ENCODE data around the gene GIN1. TPM values are rescaled to one million over a fixed set of nuclear protein-coding genes. Genes with fewer than 3 reads are reported as not detected.

Gene GIN1
- total and polyA plus RNA-seq, 4 donors: 9.8 to 15.3 (median 12.1) TPM

DNA sequence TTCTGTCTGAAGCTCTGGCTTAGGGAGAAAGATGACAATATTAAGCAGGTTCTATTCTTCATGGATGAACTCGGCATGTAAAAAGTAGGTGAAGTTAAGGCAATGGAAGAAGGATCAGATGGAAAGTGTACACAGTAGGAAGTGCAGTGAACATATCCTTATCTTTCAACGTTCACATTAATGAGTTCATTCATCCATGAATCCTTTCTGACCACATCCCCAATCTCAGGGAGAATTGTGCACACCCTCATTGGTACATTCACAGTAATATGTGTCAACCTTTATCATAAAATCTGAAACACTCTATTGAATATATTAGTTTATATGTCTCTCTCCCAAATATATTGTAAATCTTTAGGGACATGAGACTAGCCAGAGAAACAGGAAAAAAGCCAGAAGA lies 5.5 kb downstream of the GIN1 start:
- DNase-seq (ENCODE audit: low read depth in 4 of 6, low spot score in 6 of 6): no peak
- no CpG with 5 or more reads among the region's 2 CpGs for WGBS (ENCODE audit: insufficient coverage)
- Histone ChIP-seq H3K27me3 (ENCODE audit: control insufficient read depth, insufficient read depth, low read length) (no peaks in the 10 kb centered on the region), H3K4me3 (ENCODE audit: low read depth, low read length) (no peak overlapping the region), H3K4me1 (ENCODE audit: control insufficient read depth, insufficient read depth, low read length) (no peaks in the 10 kb centered on the region), H3K36me3 (ENCODE audit: control insufficient read depth, insufficient read depth, low read length) (no peaks in the 10 kb centered on the region), H3K9me3 (ENCODE audit: control insufficient read depth, insufficient read depth, low read length) (no peaks in the 10 kb centered on the region), H3K27ac (ENCODE audit: low read depth, low read length) (no peak overlapping the region)

DNA sequence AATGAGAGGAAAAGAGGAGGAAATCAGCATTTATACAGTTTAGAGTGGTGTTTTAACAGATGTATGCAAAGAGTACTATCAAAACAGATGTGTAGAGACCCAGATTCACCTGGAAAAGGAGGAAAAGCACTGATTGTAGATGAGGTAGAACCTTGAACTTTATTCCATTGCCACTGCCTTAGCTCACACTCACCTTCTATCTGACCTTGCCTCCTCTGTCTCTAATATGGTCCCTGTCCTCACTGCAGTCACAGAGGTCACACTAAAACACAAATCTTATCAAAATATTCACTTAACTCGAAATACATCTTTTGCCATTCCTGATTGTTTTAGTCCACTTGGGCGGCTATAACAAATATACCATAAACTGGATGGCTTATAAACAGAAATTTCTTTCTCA lies 7.0 kb downstream of the GIN1 start:
- Histone ChIP-seq H3K27ac (ENCODE audit: low read depth, low read length) (no peak overlapping the region), H3K36me3 (ENCODE audit: control insufficient read depth, insufficient read depth, low read length) (no peaks in the 10 kb centered on the region), H3K4me3 (ENCODE audit: low read depth, low read length) (no peak overlapping the region), H3K27me3 (ENCODE audit: control insufficient read depth, insufficient read depth, low read length) (no peaks in the 10 kb centered on the region), H3K9me3 (ENCODE audit: control insufficient read depth, insufficient read depth, low read length) (no peaks in the 10 kb centered on the region), H3K4me1 (ENCODE audit: control insufficient read depth, insufficient read depth, low read length) (no peaks in the 10 kb centered on the region)
- DNase-seq (ENCODE audit: low read depth in 4 of 6, low spot score in 6 of 6): no peak
- 80% methylated on average over 1 of the region's 2 CpGs for WGBS (ENCODE audit: insufficient coverage)

DNA sequence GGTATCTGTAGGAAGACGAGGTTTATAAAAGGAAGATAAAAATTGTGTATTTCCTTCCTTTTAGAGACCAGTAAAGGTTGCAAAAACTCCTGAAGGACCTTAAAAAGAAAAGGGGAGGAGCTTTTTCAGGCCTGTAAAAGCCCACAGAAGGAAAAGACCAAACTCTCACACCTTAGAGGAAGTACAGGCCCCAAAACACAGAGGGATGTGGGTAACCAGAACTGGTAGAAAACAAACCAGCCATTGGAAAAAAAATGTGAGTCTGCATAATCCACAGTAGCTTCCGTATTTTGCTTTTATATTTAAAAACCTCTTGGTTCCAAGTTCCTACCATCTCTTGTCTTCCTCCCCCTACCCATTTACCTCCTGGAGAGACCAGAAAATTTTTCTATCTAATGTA lies 8.5 kb downstream of the GIN1 start:
- no peaks in the 10 kb centered on the region for H3K4me1 ChIP-seq (ENCODE audit: control insufficient read depth, insufficient read depth, low read length)
- no peaks in the 10 kb centered on the region for H3K9me3 ChIP-seq (ENCODE audit: control insufficient read depth, insufficient read depth, low read length)
- DNase-seq (ENCODE audit: low read depth in 4 of 6, low spot score in 6 of 6): no peak
- no CpG with 5 or more reads among the region's 2 CpGs for WGBS (ENCODE audit: insufficient coverage)
- H3K27ac ChIP-seq (ENCODE audit: low read depth, low read length): no peak overlapping the region
- no peak overlapping the region for H3K4me3 ChIP-seq (ENCODE audit: low read depth, low read length)
- H3K27me3 ChIP-seq (ENCODE audit: control insufficient read depth, insufficient read depth, low read length): no peaks in the 10 kb centered on the region
- no peaks in the 10 kb centered on the region for H3K36me3 ChIP-seq (ENCODE audit: control insufficient read depth, insufficient read depth, low read length)

DNA sequence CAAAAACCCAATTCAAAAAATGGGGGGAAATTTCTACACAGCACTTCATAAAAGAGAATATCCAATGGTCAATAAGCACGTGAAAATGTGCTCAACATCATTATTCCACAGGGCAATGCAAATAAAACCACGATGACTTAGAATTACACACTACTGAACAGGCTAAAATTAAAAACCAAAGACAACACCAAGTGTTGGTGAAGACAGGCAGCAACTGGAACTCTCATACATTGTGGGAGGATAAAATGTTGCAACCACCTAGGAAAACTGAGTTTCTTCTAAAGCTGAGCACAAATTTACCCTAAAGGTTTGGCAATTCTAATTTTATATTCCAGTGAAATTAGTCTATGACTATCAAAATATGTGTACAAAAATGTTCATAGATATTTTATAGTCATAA lies 9.5 kb downstream of the GIN1 start:
- Histone ChIP-seq H3K27me3 (ENCODE audit: control insufficient read depth, insufficient read depth, low read length) (no peaks in the 10 kb centered on the region), H3K36me3 (ENCODE audit: control insufficient read depth, insufficient read depth, low read length) (no peaks in the 10 kb centered on the region), H3K9me3 (ENCODE audit: control insufficient read depth, insufficient read depth, low read length) (no peaks in the 10 kb centered on the region), H3K4me3 (ENCODE audit: low read depth, low read length) (no peak overlapping the region), H3K4me1 (ENCODE audit: control insufficient read depth, insufficient read depth, low read length) (no peaks in the 10 kb centered on the region), H3K27ac (ENCODE audit: low read depth, low read length) (no peak overlapping the region)
- WGBS (ENCODE audit: insufficient coverage): no CpG with 5 or more reads among the region's 2 CpGs
- DNase-seq (ENCODE audit: low read depth in 4 of 6, low spot score in 6 of 6): no peak

DNA sequence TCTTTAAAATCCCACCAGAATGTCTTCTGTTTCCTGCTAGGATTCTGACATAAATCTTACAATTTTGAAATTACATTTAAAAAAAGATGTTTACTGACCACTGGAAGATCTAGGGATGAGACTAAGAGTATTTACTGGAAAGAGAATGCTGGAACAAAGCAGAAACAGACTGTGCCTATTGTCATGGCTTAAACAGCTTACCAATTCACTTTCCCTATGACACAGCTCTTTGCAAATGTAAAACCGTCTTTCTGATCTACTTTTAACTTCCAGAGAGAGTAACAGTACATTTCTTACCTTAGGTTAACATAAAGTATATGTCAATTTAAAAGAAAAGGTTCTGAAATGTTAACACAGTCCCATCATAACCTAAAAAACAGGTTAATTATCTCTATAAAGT lies 10.7 kb downstream of the GIN1 start:
- Histone ChIP-seq H3K4me3 (ENCODE audit: low read depth, low read length) (no peak overlapping the region), H3K27ac (ENCODE audit: low read depth, low read length) (no peak overlapping the region), H3K9me3 (ENCODE audit: control insufficient read depth, insufficient read depth, low read length) (no peaks in the 10 kb centered on the region), H3K36me3 (ENCODE audit: control insufficient read depth, insufficient read depth, low read length) (no peaks in the 10 kb centered on the region), H3K27me3 (ENCODE audit: control insufficient read depth, insufficient read depth, low read length) (no peaks in the 10 kb centered on the region), H3K4me1 (ENCODE audit: control insufficient read depth, insufficient read depth, low read length) (no peaks in the 10 kb centered on the region)
- WGBS (ENCODE audit: insufficient coverage): no CpG with 5 or more reads among the region's 1 CpG
- DNase-seq (ENCODE audit: low read depth in 4 of 6, low spot score in 6 of 6): no peak

DNA sequence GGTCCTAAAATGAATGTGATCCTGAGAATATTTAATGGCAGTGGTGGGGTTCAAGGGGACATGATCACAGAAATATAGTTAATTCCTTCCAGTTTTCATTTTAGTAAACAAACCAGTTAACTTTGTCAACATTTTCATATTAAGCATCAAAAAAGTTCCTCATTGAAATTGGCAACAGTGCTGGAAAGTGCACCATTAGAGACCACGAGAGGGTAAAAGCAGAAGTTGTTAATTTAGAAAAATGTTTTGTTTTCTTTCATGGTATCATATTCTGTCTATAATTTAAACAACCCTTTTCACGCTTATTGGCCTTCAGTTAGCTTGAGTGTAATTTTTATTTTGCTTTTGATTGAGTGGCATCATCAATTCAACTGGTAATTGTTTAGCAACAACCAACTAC lies 11.9 kb downstream of the GIN1 start:
- Histone ChIP-seq H3K27ac (ENCODE audit: low read depth, low read length) (no peak overlapping the region), H3K27me3 (ENCODE audit: control insufficient read depth, insufficient read depth, low read length) (no peaks in the 10 kb centered on the region), H3K4me1 (ENCODE audit: control insufficient read depth, insufficient read depth, low read length) (no peaks in the 10 kb centered on the region), H3K36me3 (ENCODE audit: control insufficient read depth, insufficient read depth, low read length) (peaks cover 3% of the 10 kb centered on the region), H3K4me3 (ENCODE audit: low read depth, low read length) (no peak overlapping the region), H3K9me3 (ENCODE audit: control insufficient read depth, insufficient read depth, low read length) (no peaks in the 10 kb centered on the region)
- WGBS (ENCODE audit: insufficient coverage): no CpG with 5 or more reads among the region's 2 CpGs
- DNase-seq (ENCODE audit: low read depth in 4 of 6, low spot score in 6 of 6): no peak

DNA sequence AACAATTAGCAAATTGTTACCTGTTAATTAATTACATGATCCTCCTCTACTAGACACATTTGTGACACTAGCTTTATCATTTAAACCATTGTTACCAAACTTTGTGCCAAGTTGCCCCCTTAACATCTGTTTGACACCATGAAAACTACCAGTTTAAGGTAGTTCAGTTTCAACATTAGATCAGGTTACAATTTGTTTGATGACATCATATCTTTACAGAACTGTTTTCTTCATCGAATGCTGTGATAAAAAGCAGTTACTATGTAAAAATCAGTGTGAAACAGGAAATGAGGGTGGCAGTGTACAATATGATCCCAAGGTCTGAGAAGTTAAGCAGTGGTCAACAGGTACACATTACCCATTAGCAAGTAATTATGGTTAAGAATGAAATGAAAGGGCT lies 17.7 kb downstream of the GIN1 start:
- H3K27me3 ChIP-seq (ENCODE audit: control insufficient read depth, insufficient read depth, low read length): no peaks in the 10 kb centered on the region
- peaks cover 3% of the 10 kb centered on the region for H3K36me3 ChIP-seq (ENCODE audit: control insufficient read depth, insufficient read depth, low read length)
- H3K4me1 ChIP-seq (ENCODE audit: control insufficient read depth, insufficient read depth, low read length): no peaks in the 10 kb centered on the region
- no peak overlapping the region for H3K27ac ChIP-seq (ENCODE audit: low read depth, low read length)
- no peak for DNase-seq (ENCODE audit: low read depth in 4 of 6, low spot score in 6 of 6)
- H3K4me3 ChIP-seq (ENCODE audit: low read depth, low read length): no peak overlapping the region
- no peaks in the 10 kb centered on the region for H3K9me3 ChIP-seq (ENCODE audit: control insufficient read depth, insufficient read depth, low read length)
- no CpG with 5 or more reads among the region's 1 CpG for WGBS (ENCODE audit: insufficient coverage)

DNA sequence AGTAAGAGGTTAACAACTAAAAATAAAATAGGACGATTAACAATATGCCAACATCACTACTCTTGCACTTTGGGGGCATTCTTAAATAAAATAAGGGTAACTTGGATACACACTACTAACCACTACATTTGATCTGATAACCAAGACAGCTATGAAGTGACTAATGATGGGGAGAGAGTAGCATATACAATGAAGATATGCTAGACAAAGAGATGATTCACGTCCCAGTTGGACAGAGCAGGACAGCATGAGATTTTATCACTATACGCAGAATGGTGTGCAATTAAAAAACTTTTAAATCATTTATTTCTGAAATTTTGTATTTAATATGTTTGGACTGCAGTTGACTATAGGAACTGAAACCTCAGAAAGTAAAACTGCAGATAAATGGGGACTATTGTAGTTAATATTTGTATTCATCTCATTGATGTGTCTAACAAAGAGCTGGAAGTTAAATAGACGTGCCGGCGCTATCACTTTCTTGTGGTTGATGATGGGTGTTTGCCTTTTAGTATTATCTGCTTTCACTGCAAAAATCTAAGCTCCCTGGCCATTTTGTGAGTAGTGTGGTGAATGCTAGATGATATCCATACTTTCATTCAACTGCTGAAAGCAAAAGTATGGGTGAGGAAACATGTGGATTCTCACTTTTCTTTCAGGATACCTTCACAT lies 18.7 kb downstream of the GIN1 start:
- WGBS (ENCODE audit: insufficient coverage): no CpG with 5 or more reads among the region's 6 CpGs
- no peak overlapping the region for H3K27ac ChIP-seq (ENCODE audit: low read depth, low read length)

DNA sequence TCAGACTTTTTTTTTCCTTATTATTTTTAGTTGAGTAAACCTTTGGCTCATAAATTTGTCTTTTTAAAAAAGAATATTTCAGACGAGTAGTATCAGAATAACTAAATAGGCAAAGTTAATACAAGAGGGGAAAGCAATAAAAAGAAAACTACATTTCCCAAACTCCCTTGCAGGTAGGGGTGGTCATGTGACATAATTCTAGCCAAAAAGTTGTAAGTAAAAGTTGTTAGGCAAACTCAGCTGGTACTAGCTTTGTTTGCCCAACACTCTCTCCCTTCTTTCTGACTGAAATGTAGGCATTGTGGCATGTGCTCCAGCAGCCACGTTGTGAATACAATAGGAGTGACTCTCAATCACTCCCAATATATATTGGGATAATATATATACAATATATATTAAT lies 20.9 kb downstream of the GIN1 start:
- no peak overlapping the region for H3K27ac ChIP-seq (ENCODE audit: low read depth, low read length)
- H3K27me3 ChIP-seq (ENCODE audit: control insufficient read depth, insufficient read depth, low read length): no peaks in the 10 kb centered on the region
- DNase-seq (ENCODE audit: low read depth in 4 of 6, low spot score in 6 of 6): no peak
- H3K4me3 ChIP-seq (ENCODE audit: low read depth, low read length): no peak overlapping the region
- no peaks in the 10 kb centered on the region for H3K9me3 ChIP-seq (ENCODE audit: control insufficient read depth, insufficient read depth, low read length)
- H3K36me3 ChIP-seq (ENCODE audit: control insufficient read depth, insufficient read depth, low read length): peaks cover 3% of the 10 kb centered on the region
- no CpG with 5 or more reads among the region's 2 CpGs for WGBS (ENCODE audit: insufficient coverage)
- H3K4me1 ChIP-seq (ENCODE audit: control insufficient read depth, insufficient read depth, low read length): no peaks in the 10 kb centered on the region

More for the DNA sequence above, 18.7 kb downstream of the GIN1 start:
- no peak for DNase-seq (ENCODE audit: low read depth in 4 of 6, low spot score in 6 of 6)
- no peaks in the 10 kb centered on the region for H3K9me3 ChIP-seq (ENCODE audit: control insufficient read depth, insufficient read depth, low read length)
- peaks cover 3% of the 10 kb centered on the region for H3K36me3 ChIP-seq (ENCODE audit: control insufficient read depth, insufficient read depth, low read length)
- no peaks in the 10 kb centered on the region for H3K27me3 ChIP-seq (ENCODE audit: control insufficient read depth, insufficient read depth, low read length)
- H3K4me1 ChIP-seq (ENCODE audit: control insufficient read depth, insufficient read depth, low read length): no peaks in the 10 kb centered on the region
- H3K4me3 ChIP-seq (ENCODE audit: low read depth, low read length): no peak overlapping the region

DNA sequence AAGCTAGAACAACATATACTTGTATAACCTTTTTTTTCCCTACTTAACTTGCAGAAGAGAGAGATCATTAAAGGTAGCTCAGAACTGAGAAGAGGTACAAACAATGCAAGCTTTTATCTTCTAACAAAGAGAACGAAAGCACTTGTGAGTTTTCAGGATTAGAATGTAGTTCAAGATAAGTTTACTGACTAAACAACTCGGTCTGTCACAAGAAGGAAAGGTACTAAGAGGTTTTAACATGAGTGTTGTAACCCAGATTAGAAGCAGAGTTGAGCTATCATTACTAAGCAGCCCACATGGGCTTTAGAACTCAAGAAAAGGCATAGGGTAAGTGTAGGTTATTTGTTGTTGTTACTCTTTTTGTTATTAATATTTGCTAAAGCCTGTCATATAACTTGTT lies 25.2 kb downstream of the GIN1 start:
- 44% methylated on average over 1 of the region's 2 CpGs for WGBS (ENCODE audit: insufficient coverage)
- Histone ChIP-seq H3K4me3 (ENCODE audit: low read depth, low read length) (no peak overlapping the region), H3K36me3 (ENCODE audit: control insufficient read depth, insufficient read depth, low read length) (no peaks in the 10 kb centered on the region), H3K27me3 (ENCODE audit: control insufficient read depth, insufficient read depth, low read length) (no peaks in the 10 kb centered on the region), H3K9me3 (ENCODE audit: control insufficient read depth, insufficient read depth, low read length) (peaks cover 1% of the 10 kb centered on the region), H3K27ac (ENCODE audit: low read depth, low read length) (no peak overlapping the region), H3K4me1 (ENCODE audit: control insufficient read depth, insufficient read depth, low read length) (no peaks in the 10 kb centered on the region)
- no peak for DNase-seq (ENCODE audit: low read depth in 4 of 6, low spot score in 6 of 6)

Data from spinal cord (tissue), 10 donors.